Natural killer cell treated with Interleukin-12 subunit alpha and Interleukin-12 subunit beta and Interleukin-15 and Interleukin-18, amount 100 ng/mL, for 72 hours (primary cell): ENCODE measurements around the gene NPPB. TPM values are rescaled to one million over a fixed set of nuclear protein-coding genes. Genes with fewer than 3 reads are reported as not detected.

ENCODE experiments used
- ATAC-seq, 2 donors: fragments of 150-1000 bp; cut with Tn5 transposase in 1 of 2; sonication (Bioruptor Pico), chemical (Tn5 transposase) in 1 of 2; 2 replicates each; pipeline ENCODE4 v1.10.0; 2021
- DNase-seq: peaks from one replicate; pipeline ENCODE4 v3.0.0; 2022; ENCODE audit warnings: low spot score
- H3K27ac Mint-ChIP-seq, 2 donors: 1 replicate in 1 of 2; 2 replicates in 1 of 2; pipeline ENCODE4 v1.8.0; 2022; ENCODE audit warnings: mixed read lengths in 2 of 2, mild to moderate bottlenecking in 1 of 2, moderate library complexity in 1 of 2
- H3K27me3 Mint-ChIP-seq, 2 donors: 1 replicate in 1 of 2; 2 replicates in 1 of 2; pipeline ENCODE4 v1.8.0; 2022; ENCODE audit warnings: mixed read lengths in 2 of 2
- H3K36me3 Mint-ChIP-seq: one replicate; pipeline ENCODE4 v1.8.0; 2022; ENCODE audit warnings: mixed read lengths
- H3K4me1 Mint-ChIP-seq, 2 donors: 1 replicate in 1 of 2; 2 replicates in 1 of 2; pipeline ENCODE4 v1.8.0; 2022; ENCODE audit warnings: low read depth in 2 of 2, mixed read lengths in 2 of 2, mild to moderate bottlenecking in 1 of 2
- H3K4me3 Mint-ChIP-seq: one replicate; pipeline ENCODE4 v1.8.0; 2022; ENCODE audit warnings: mixed read lengths
- H3K9me3 Mint-ChIP-seq: 2 replicates; pipeline ENCODE4 v1.8.0; 2022; ENCODE audit warnings: mixed read lengths
- total RNA-seq, 2 donors: library from RNA; stranded (reverse); gene quantifications; one replicate each; pipeline ENCODE4 v1.2.3, GENCODE V29; 2022

The NPPB gene
- total RNA-seq, 2 donors from 2014 or later, result not detected

- Mint-ChIP-seq H3K27ac (no peak overlapping the region), H3K36me3 (peaks cover 15% of the 10 kb centered on the region), H3K4me1 (no peaks in the 10 kb centered on the region), H3K9me3 (no peaks in the 10 kb centered on the region), H3K27me3 (no peaks in the 10 kb centered on the region), H3K4me3 (no peak overlapping the region)
- DNase-seq (peak; percentile 38), ATAC-seq (no peak)
These were observed 35.2 kb downstream of the NPPB start for GRCh38 chr1:11823366-11824137.

- Mint-ChIP-seq H3K27me3 (no peaks in the 10 kb centered on the region), H3K9me3 (no peaks in the 10 kb centered on the region), H3K4me1 (no peaks in the 10 kb centered on the region)
These were observed 36.7 kb downstream of the NPPB start for GRCh38 chr1:11822091-11822490.

DNA sequence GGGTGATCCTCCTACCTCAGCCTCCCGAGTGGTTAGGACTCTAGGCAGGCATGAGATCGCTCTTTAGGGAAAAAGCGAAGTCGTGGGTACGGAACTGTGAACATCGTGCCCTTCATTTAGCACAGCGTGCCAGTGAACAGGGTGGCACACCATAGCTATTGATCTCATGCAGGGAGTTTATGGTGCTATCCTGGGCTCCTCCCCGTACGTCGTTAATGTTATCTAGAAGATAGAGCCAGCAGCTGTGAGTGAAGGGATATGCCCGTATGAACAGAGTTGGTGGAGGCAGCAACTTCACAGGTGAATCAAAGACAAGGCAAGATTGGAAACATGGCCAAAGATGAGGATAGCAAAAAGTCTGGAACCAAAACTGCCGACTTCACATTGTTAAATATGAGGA is 41.6 kb downstream of the NPPB start:
- DNase-seq (peak; percentile 31), ATAC-seq (no peak)
- Mint-ChIP-seq H3K27me3 (no peaks in the 10 kb centered on the region), H3K36me3 (peaks cover 15% of the 10 kb centered on the region), H3K4me1 (no peaks in the 10 kb centered on the region), H3K4me3 (no peak overlapping the region), H3K9me3 (no peaks in the 10 kb centered on the region), H3K27ac (no peak overlapping the region)

More at GRCh38 chr1:11822091-11822490, 36.7 kb downstream of the NPPB start:
- DNase-seq (no peak), ATAC-seq (no peak)
- H3K36me3 Mint-ChIP-seq, result peaks cover 14% of the 10 kb centered on the region
- no peak overlapping the region for H3K27ac Mint-ChIP-seq
- H3K4me3 Mint-ChIP-seq, result no peak overlapping the region

DNA sequence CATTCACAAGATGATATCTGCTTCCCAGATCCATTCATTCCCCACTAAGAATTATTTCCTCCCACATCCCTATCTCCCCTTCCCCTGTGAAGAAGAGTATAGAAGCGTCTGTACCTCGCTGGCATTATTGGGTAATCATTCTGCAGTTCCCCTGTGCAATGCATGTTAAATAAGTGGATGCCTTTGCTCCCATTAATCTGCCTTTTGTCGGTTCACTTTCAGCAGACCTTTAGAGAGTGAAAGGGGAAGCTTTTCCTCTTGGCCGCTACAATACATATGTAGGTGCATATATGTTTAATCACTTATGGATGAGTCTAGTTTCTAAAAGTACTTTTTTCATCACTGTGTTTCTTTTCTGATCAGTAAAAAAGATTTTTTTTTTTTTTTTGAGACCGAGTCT is 45.7 kb downstream of the NPPB start:
- Mint-ChIP-seq H3K36me3 (peaks cover 6% of the 10 kb centered on the region), H3K4me3 (no peak overlapping the region), H3K9me3 (no peaks in the 10 kb centered on the region), H3K4me1 (peaks cover 6 to 12% of the 10 kb centered on the region in 2 donors), H3K27me3 (no peaks in the 10 kb centered on the region), H3K27ac (no peak overlapping the region)
- no peak for ATAC-seq
- DNase-seq, result no peak

Other genes with a start within 250 kb of the NPPB start
- gene FBXO2, start 204.5 kb downstream of the NPPB start, total RNA-seq, result 10 to 100 TPM; 13.2 to 16.3 TPM
- gene FBXO44, start 204.1 kb downstream of the NPPB start, total RNA-seq, result 10 to 100 TPM; 45.4 to 49.7 TPM
- 100 to 1,000 TPM in 1 of 2 donors, 10 to 100 TPM in 1; 42.9 to 106 TPM for gene FBXO6, start 194.7 kb downstream of the NPPB start, total RNA-seq
- gene MAD2L2, start 177.8 kb downstream of the NPPB start, total RNA-seq, result 100 to 1,000 TPM; 115 to 153 TPM
- 10 to 100 TPM; 29.3 to 41.5 TPM for gene DRAXIN, start 167.2 kb downstream of the NPPB start, total RNA-seq
- gene AGTRAP, start 122.8 kb downstream of the NPPB start, total RNA-seq, result 10 to 100 TPM; 40.3 to 52.0 TPM
- not detected for gene C1orf167, start 96.8 kb downstream of the NPPB start, total RNA-seq
- 10 to 100 TPM; 25.7 to 30.4 TPM for gene MTHFR, start 53.0 kb downstream of the NPPB start, total RNA-seq
- gene CLCN6, start 52.8 kb downstream of the NPPB start, total RNA-seq, result 10 to 100 TPM; 15.0 to 31.0 TPM
- gene NPPA, start 11.2 kb downstream of the NPPB start, total RNA-seq, result not detected
- gene KIAA2013, start 67.5 kb upstream of the NPPB start, total RNA-seq, result 10 to 100 TPM; 50.5 to 59.8 TPM
- gene PLOD1, start 75.8 kb upstream of the NPPB start, total RNA-seq, result 10 to 100 TPM; 50.7 to 72.4 TPM
- 100 to 1,000 TPM in 1 of 2 donors, 10 to 100 TPM in 1; 75.2 to 101 TPM for gene MFN2, start 121.5 kb upstream of the NPPB start, total RNA-seq
- 100 to 1,000 TPM in 1 of 2 donors, 10 to 100 TPM in 1; 52.5 to 118 TPM for gene MIIP, start 160.6 kb upstream of the NPPB start, total RNA-seq
- gene TNFRSF8, start 204.4 kb upstream of the NPPB start, total RNA-seq, result 10 to 100 TPM; 16.3 to 77.3 TPM